Common myeloid progenitor, CD34-positive (primary cell): ENCODE measurements around the gene TACC2.
"Not testable (repeated sequence)": the region's sequence is repeated elsewhere in the genome, so short reads cannot be mapped to it uniquely, and the experiment has no call there.

Experiments used
- CTCF ChIA-PET: fragments of 350-600 bp; sonication (Branson Sonifier 250); formaldehyde crosslinking; loops from one replicate; lab custom pipeline; 2021; ENCODE audit warnings: antibody characterized with exemption; lab: Charles Lee
- POLR2A ChIA-PET: fragments of 350-600 bp; sonication (Branson Sonifier 250); formaldehyde crosslinking; loops from one replicate; lab custom pipeline; 2021; ENCODE audit warnings: antibody characterized with exemption; lab: Charles Lee
- DNase-seq, 3 donors: peaks; one replicate each; pipeline versions ENCODE4 v3.0.0 to v3.0.0-alpha.2; 2013
- H3K27ac ChIP-seq, 2 experiments: 1 replicate in 1 of 2; 2 replicates in 1 of 2; pipeline ENCODE4 v1.7.0; 2013; ENCODE audit warnings: inconsistent platforms in 2 of 2, low read length in 2 of 2, mild to moderate bottlenecking in 2 of 2, low read depth in 1 of 2, moderate library complexity in 1 of 2; ENCODE audit not compliant: severe bottlenecking in 2 of 2, insufficient read depth in 1 of 2, poor library complexity in 1 of 2
- H3K27me3 ChIP-seq, 5 experiments: replicated peaks in 2 of 5; 1 replicate in 3 of 5; 2 replicates in 2 of 5; pipeline versions ENCODE4 v1.6.1 to v1.7.0; 2013; ENCODE audit warnings: low read length in 4 of 5, mild to moderate bottlenecking in 2 of 5, moderate library complexity in 2 of 5, inconsistent platforms in 1 of 5; ENCODE audit not compliant: insufficient read depth in 5 of 5, control insufficient read depth in 4 of 5
- H3K36me3 ChIP-seq, 4 experiments: 1 replicate in 2 of 4; 2 replicates in 2 of 4; pipeline versions ENCODE4 v1.6.1 to v1.7.0; 2013; ENCODE audit warnings: low read length in 3 of 4, control low read depth in 1 of 4, mild to moderate bottlenecking in 1 of 4; ENCODE audit not compliant: control insufficient read depth in 4 of 4, insufficient read depth in 4 of 4
- H3K4me1 ChIP-seq, 4 experiments: 1 replicate in 3 of 4; 2 replicates in 1 of 4; pipeline versions ENCODE4 v1.6.1 to v1.7.1; 2013; ENCODE audit warnings: low read length in 3 of 4, mild to moderate bottlenecking in 3 of 4, control low read depth in 1 of 4, inconsistent platforms in 1 of 4, moderate library complexity in 1 of 4; ENCODE audit not compliant: control insufficient read depth in 4 of 4, insufficient read depth in 4 of 4; ENCODE audit errors: control extremely low read depth in 1 of 4
- H3K4me3 ChIP-seq, 7 experiments: 1 replicate in 4 of 7; 2 replicates in 3 of 7; pipeline versions ENCODE4 v1.5.1 to v1.7.0; 2013; ENCODE audit warnings: mild to moderate bottlenecking in 7 of 7, low read length in 6 of 7, moderate library complexity in 6 of 7, inconsistent platforms in 2 of 7, low read depth in 2 of 7, control low read depth in 1 of 7; ENCODE audit not compliant: insufficient read depth in 4 of 7, control insufficient read depth in 1 of 7; ENCODE audit errors: extremely low read depth in 1 of 7
- H3K9me3 ChIP-seq, 5 experiments: 1 replicate in 4 of 5; 2 replicates in 1 of 5; pipeline versions ENCODE4 v1.6.1 to v1.7.1; 2013; ENCODE audit warnings: low read length in 4 of 5, mild to moderate bottlenecking in 2 of 5, inconsistent platforms in 1 of 5, low read depth in 1 of 5, moderate library complexity in 1 of 5; ENCODE audit not compliant: control insufficient read depth in 4 of 5, insufficient read depth in 2 of 5; ENCODE audit errors: control extremely low read depth in 1 of 5
- WGBS: methylation state at CpG from one replicate; pipeline ENCODE4 v1.1.5; 2013; ENCODE audit not compliant: insufficient coverage; 5-methylcytosine and 5-hydroxymethylcytosine counted together

TACC2 gene

DNA sequence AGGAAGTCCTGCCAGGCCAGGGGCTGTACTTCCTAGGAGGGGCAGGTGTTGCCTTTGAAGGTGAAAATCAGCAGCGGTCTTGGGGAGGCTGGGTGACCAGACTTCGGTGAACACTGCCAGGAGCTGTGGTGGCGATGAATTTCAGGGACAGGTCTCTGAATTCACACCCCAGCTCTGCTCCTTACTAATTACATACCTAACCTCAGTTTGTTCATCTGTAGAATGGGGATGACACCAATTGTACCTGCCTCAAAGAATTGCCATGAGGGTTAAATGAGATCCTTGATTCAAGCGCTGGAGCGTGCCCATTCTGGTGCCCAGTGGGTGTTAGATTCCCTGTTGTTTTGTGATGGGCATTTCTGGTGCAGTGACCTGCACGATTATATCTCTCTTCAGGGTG, 102.8 kb downstream of the TACC2 start:
- WGBS, result no CpG with 5 or more reads among the region's 6 CpGs
- no peak overlapping the region for H3K27ac ChIP-seq

GRCh38 chr10:122093076-122093475, 104.1 kb downstream of the TACC2 start:
- 67% methylated on average over 1 of the region's 3 CpGs for WGBS
- CTCF ChIA-PET, result no interaction called here

More for the DNA sequence above, 102.8 kb downstream of the TACC2 start:
- ChIA-PET CTCF (no interaction called here), POLR2A (no interaction called here)
- Histone ChIP-seq H3K27me3 (peaks cover 0 to 24% (median 6%) of the 10 kb centered on the region in 5 experiments), H3K9me3 (no peaks in the 10 kb centered on the region), H3K36me3 (no peaks in the 10 kb centered on the region), H3K4me1 (no peaks in the 10 kb centered on the region), H3K4me3 (no peak overlapping the region)
- DNase-seq, result no peak

DNA sequence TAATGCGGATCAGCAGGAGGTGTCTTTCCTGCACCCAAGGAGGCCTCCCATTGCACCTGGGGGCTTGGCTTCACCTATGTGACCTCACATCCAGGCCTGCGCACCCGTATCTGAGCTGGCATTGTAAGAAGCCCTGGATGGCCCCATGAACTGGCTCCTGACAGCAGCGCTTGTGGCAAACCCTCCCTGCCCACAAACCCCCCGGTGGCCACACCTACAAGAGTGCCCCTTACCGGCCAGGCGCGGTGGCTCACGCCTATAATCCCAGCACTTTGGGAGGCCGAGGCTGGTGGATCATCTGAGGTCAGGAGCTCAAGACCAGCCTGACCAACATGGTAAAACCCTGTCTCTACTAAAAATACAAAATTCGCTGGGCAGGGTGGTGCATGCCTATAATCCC, 107.2 kb downstream of the TACC2 start:
- CTCF ChIA-PET, H3K36me3 ChIP-seq, H3K9me3 ChIP-seq, H3K4me3 ChIP-seq, POLR2A ChIA-PET, H3K4me1 ChIP-seq, DNase-seq, H3K27ac ChIP-seq: not testable (repeated sequence)
- WGBS, result 88% methylated on average over 10 of the region's 11 CpGs
- peaks cover 0 to 29% (median 6%) of the 10 kb centered on the region in 5 experiments for H3K27me3 ChIP-seq

More at GRCh38 chr10:122093076-122093475, 104.1 kb downstream of the TACC2 start:
- Histone ChIP-seq H3K9me3 (no peaks in the 10 kb centered on the region), H3K4me1 (no peaks in the 10 kb centered on the region), H3K4me3 (no peak overlapping the region), H3K36me3 (no peaks in the 10 kb centered on the region), H3K27me3 (peaks cover 0 to 28% (median 6%) of the 10 kb centered on the region in 5 experiments), H3K27ac (no peak overlapping the region)
- POLR2A ChIA-PET, result no interaction called here
- no peak for DNase-seq

GRCh38 chr10:122096705-122097104, 107.7 kb downstream of the TACC2 start:
- ChIA-PET POLR2A (no interaction called here), CTCF (no interaction called here)
- 100% methylated on average over 3 of the region's 3 CpGs for WGBS
- Histone ChIP-seq H3K27me3 (peaks cover 0 to 26% (median 5%) of the 10 kb centered on the region in 5 experiments), H3K36me3 (no peaks in the 10 kb centered on the region), H3K9me3 (no peaks in the 10 kb centered on the region), H3K4me1 (no peaks in the 10 kb centered on the region), H3K27ac (no peak overlapping the region), H3K4me3 (no peak overlapping the region)
- DNase-seq, result no peak

DNA sequence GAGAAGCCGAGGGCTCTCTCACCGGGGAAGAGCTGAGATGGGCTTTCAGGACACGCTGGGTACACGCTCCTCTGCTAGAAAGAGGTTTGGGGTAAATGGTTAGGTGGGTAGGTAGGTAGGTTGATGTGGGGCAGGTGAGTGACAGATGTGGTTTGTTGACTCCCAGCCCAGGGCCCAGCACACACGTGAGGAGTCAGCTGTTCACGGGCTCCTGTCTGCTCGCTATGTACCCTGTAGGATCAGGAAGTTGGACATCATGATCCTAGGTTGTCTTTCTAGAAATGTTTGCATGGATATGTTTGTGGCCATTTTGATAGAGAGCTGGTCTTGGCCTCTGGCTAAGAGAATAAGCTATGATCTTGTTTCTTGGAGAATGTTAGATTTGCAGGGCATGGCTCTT, 109.0 kb downstream of the TACC2 start:
- WGBS, result 86% methylated on average over 5 of the region's 7 CpGs
- Histone ChIP-seq H3K27me3 (peaks cover 0 to 21% (median 2%) of the 10 kb centered on the region in 5 experiments), H3K27ac (no peak overlapping the region), H3K9me3 (no peaks in the 10 kb centered on the region), H3K4me3 (no peak overlapping the region), H3K36me3 (no peaks in the 10 kb centered on the region), H3K4me1 (no peaks in the 10 kb centered on the region)
- CTCF ChIA-PET, result no interaction called here
- POLR2A ChIA-PET, result no interaction called here
- no peak for DNase-seq

DNA sequence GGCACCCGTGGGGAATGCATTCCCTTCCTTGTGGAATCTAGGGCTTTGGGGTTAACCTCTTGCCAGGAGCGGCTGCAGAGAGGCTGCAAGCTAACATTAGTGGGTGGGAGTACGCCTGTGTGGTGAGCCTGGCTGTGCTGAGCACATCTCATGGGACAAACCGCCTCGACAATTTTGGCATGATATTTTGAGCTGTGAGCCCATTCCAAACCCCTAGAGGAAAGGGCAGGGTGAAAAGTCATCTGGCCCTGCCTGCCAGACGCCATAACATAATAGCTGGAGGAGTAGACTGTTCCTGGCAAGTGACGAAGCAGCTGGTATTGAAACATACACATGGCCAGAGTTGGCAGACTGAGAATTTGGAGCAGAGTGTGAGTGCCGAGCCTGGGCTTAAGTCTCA, 110.0 kb downstream of the TACC2 start:
- peaks cover 0 to 15% (median 0%) of the 10 kb centered on the region in 5 experiments for H3K27me3 ChIP-seq
- H3K4me3 ChIP-seq, result no peak overlapping the region
- H3K9me3 ChIP-seq, result no peaks in the 10 kb centered on the region
- no peak overlapping the region for H3K27ac ChIP-seq
- H3K4me1 ChIP-seq, result no peaks in the 10 kb centered on the region
- WGBS, result 92% methylated on average over 7 of the region's 8 CpGs
- POLR2A ChIA-PET, result no interaction called here
- DNase-seq, result no peak
- no peaks in the 10 kb centered on the region for H3K36me3 ChIP-seq
- CTCF ChIA-PET, result no interaction called here

DNA sequence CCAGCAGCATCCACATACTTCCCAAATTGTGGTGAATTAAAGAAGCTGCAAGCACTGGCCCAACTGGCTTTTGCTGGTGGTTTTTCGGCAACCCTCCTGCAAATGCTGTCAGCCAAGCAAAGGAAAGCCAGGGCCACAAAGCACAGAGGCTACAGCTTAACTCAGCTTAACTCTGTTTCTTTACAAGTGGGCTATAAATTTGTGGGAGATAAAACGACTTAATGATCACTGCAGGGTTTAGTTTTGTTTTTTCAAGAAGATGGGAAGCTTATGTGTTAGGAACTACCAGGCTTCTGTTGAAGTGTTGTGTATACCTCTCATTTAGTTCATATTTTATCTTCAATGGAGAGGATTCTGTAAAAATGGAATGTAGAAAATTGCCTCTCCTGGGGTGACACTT, 110.6 kb downstream of the TACC2 start:
- no peak for DNase-seq
- ChIA-PET POLR2A (no interaction called here), CTCF (no interaction called here)
- H3K9me3 ChIP-seq, result no peaks in the 10 kb centered on the region
- H3K4me1 ChIP-seq, result no peaks in the 10 kb centered on the region
- H3K27ac ChIP-seq, result no peak overlapping the region
- H3K4me3 ChIP-seq, result no peak overlapping the region
- H3K36me3 ChIP-seq, result no peaks in the 10 kb centered on the region
- WGBS, result 50% methylated on average over 1 of the region's 2 CpGs
- H3K27me3 ChIP-seq, result peaks cover 0 to 13% (median 0%) of the 10 kb centered on the region in 5 experiments
